ENCODE measurements around the gene TRIM66.

The TRIM66 gene

DNA sequence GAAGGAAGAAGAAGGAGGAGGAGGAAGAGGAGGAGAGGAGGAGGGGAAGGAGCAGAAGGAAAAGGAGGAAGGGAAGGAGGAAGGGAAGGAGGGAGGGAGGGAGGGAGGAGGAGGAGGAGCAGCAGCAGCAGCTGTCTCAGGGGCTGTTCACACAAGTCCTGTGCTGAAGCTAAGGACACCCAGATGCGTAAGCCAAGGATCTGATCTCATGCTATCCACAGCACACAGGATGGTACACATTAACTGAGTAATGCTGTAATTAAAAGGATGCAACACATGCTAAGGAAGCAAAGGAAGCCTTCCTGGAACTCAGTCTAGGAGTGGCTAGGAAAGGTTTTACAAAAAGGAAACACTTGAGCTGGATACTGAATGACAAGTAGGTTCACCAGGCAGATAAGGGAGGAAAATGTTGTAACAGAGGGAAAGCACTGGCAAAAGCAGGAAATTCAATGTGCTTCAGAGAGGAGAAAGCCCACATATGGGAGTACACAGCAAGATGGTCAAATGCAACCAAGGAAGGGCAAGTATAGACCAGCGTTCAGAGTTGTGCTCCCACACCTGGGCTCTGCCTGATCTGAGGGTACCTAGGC, 32.0 kb downstream of the TRIM66 start:
- TF ChIP-seq, protein P1, sequence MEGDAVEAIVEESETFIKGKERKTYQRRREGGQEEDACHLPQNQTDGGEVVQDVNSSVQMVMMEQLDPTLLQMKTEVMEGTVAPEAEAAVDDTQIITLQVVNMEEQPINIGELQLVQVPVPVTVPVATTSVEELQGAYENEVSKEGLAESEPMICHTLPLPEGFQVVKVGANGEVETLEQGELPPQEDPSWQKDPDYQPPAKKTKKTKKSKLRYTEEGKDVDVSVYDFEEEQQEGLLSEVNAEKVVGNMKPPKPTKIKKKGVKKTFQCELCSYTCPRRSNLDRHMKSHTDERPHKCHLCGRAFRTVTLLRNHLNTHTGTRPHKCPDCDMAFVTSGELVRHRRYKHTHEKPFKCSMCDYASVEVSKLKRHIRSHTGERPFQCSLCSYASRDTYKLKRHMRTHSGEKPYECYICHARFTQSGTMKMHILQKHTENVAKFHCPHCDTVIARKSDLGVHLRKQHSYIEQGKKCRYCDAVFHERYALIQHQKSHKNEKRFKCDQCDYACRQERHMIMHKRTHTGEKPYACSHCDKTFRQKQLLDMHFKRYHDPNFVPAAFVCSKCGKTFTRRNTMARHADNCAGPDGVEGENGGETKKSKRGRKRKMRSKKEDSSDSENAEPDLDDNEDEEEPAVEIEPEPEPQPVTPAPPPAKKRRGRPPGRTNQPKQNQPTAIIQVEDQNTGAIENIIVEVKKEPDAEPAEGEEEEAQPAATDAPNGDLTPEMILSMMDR (conservative IDR thresholded peaks at IDR 0.05; ENCODE audit: control insufficient read depth, insufficient read depth, low read depth, low read length): no peak
- no peak overlapping the region for H3K4me3 ChIP-seq (ENCODE audit: control insufficient read depth, low read depth, low read length)
- DNase-seq (ENCODE audit: low read depth): peak; percentile 90

DNA sequence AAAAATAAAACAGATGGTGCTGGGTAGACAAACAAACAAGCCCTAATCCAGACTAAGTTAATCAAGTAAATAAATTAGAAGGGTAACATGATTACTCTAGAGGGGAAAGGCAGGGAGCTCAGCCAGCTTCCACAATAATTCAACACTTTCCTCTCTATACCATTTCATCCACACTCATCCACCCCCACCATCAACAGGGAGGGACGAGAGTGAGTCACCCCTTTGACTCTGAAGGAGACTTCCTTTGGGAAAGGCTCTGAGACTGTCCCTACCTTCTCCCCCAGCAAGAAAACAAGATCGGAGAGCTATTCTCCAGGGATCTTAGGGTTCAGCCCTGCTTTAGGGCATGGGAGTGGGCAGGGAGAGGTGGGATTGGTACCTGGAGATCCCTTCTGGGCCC, 33.1 kb downstream of the TRIM66 start:
- TF ChIP-seq, protein P1 (conservative IDR thresholded peaks at IDR 0.05; ENCODE audit: control insufficient read depth, insufficient read depth, low read depth, low read length): no peak
- H3K4me3 ChIP-seq (ENCODE audit: control insufficient read depth, low read depth, low read length): no peak overlapping the region
- DNase-seq (ENCODE audit: low read depth): peak; percentile 75

DNA sequence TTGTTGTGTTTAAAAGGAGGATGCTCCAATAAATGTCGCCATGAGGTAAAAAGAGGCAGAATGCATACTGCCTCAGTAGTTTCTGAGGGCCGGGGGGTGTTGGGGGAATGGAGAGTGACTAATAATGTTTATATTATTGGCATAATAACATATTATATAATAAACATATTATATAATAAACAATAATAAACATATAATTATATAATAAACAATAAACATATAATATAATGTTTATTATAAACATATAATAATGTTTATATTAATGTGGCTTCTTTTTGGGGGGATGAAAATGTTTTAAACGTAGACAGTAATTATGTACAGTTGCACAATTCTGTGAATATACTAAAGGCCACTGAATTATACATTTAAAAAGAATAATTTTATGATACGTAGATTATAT, 35.6 kb downstream of the TRIM66 start:
- no peak overlapping the region for H3K4me3 ChIP-seq (ENCODE audit: control insufficient read depth, low read depth, low read length)
- DNase-seq (ENCODE audit: low read depth): no peak
- TF ChIP-seq, protein P1 (conservative IDR thresholded peaks at IDR 0.05; ENCODE audit: control insufficient read depth, insufficient read depth, low read depth, low read length): no peak

DNA sequence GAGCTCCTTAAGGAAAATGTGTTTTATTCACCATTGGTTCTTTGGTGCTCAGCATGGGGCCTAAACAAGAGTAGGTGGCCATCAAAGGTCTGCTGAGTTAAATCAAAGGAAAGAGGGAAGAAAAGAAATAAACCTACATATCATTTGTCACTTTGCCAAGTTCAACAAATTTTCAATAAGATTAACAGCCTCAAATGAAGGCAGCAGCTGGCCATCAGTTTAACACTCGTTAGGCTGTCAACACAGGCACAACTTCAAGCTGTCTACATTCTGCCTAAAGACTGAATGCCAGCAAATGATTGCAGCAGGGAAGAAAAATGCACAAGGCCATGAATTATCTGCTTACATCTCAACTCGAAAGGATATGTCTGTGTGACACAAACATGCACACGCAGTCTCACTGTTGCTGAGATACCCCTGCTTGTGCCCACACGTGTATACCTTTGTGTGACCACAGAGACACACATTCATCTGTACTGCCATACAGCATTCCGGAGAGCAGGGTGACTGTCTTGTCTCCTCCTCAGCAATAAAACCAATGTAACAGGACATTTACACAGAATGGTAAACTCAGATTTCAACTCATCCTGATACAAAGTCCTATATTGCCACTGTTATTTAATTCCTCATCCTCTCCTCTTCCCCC, 40.1 kb downstream of the TRIM66 start:
- no peak for DNase-seq (ENCODE audit: low read depth)

DNA sequence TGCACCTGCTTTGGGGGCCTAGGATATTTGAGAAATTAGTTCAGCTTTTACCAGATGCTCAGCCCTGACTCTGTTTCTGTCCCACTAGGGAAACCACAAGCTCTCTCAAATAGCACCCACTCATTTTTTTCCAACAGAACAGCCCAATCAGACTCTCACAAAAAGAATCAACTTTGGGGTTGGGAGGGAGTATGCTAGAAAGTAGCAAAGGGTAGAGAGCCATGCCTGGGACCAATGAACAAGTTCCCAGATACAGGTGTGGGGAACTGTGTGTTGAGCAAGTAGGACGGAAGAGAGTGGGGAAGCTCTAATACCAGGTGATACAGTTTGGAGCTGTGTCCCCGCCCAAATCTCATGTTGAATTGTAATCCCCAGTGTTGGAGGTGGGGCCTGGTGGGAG, 41.1 kb downstream of the TRIM66 start:
- TF ChIP-seq, protein P1 (conservative IDR thresholded peaks at IDR 0.05; ENCODE audit: control insufficient read depth, insufficient read depth, low read depth, low read length): no peak
- H3K4me3 ChIP-seq (ENCODE audit: control insufficient read depth, low read depth, low read length): no peak overlapping the region
- DNase-seq (ENCODE audit: low read depth): no peak

More for the DNA sequence above, 40.1 kb downstream of the TRIM66 start:
- H3K4me3 ChIP-seq (ENCODE audit: control insufficient read depth, low read depth, low read length): no peak overlapping the region
- TF ChIP-seq, protein P1 (conservative IDR thresholded peaks at IDR 0.05; ENCODE audit: control insufficient read depth, insufficient read depth, low read depth, low read length): no peak

DNA sequence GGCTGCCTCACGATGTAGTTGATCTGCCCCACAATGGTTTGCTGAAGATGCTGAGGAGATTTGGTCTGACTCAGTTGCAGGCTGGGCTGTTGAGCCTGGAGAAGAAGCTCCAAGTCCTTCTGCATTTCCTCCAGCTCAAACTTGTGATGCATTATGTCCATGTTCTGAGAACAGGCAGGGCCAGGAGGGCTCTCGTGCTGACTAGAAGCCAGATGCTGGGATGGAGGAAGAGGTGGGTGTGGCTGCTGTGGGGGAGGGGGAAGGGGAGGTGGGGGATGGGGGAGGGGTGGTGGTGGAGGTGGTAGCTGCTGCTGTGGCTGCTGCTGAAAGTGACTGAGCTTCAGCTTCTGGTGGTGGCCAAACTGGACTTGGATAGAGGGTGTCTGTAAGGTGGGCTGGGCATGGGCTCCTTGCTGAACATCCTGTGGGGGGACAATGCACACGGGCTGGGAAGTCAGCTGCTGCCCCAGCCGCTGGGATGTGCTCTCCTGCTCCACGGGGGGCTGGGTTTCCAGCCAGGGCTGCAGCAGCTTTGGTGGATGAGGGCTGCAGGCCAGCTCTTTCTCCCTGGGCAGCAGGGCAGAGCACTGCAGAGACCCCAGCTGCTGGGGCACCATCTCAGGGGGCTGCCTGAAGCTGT, 42.1 kb downstream of the TRIM66 start:
- H3K4me3 ChIP-seq (ENCODE audit: control insufficient read depth, low read depth, low read length): no peak overlapping the region
- TF ChIP-seq, protein P1 (conservative IDR thresholded peaks at IDR 0.05; ENCODE audit: control insufficient read depth, insufficient read depth, low read depth, low read length): no peak

More for the DNA sequence above, 42.1 kb downstream of the TRIM66 start:
- no peak for DNase-seq (ENCODE audit: low read depth)

Measured in fibroblast of mammary gland (primary cell).